ENCODE measurements around the gene PPP1R37.

Gene PPP1R37

DNA sequence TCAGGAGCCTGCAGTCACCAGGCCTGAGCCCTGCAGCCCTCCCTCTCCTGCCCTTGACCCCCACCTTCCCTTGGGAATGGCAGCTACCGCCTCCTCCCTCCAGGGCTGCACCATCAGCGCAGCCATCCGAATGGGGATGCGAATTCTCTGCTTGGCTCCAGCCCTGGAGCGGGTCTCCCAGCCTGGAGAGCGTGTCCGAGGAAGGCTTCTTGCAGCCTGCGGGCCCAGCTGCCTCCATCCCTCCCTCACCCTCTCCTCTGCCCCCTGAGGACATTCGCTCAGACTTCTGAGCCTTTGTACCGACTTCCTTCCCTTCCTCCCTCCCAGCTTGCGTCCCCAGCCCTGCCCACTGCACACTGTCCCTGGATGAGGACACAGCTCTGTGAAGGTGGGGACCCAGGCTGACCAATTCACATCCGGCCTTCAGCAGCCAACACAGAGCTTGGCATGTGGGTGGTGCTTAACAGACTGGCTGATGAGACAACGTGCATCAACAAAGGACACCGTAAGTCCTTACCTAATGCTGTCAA lies 73.8 kb downstream of the PPP1R37 start:
- DNase-seq (ENCODE audit: low read depth in 1 of 2, low spot score in 1 of 2), result no peak

DNA sequence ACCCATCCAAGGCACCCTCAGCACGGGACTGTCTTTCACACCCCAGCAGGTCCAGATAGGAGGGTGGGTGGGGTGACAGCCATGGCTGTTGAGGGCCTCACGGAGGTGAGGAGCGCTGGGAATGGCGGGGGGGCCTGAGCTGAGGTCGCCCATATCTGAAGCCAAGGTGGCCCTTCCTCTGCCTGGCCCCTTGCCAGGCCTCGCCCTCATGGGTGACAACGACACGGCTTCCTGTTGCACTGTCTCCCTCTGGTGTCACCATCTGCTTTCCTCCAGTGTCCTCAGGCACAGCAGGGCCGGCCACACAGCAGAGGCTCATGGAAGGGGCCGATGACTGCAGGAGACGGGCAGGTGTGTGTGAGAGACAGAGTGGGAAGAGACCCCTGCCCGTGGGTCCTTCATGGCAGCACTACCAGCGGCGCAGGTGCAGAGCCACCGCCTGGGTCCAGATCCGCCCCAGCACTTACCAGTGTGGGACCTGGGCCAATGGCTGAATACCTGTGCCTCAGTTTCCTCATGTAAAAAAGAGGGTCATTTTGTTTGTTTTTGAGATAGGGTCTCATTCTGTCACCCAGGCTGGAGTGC lies 75.9 kb downstream of the PPP1R37 start:
- DNase-seq (ENCODE audit: low read depth in 1 of 2, low spot score in 1 of 2), result no peak

DNA sequence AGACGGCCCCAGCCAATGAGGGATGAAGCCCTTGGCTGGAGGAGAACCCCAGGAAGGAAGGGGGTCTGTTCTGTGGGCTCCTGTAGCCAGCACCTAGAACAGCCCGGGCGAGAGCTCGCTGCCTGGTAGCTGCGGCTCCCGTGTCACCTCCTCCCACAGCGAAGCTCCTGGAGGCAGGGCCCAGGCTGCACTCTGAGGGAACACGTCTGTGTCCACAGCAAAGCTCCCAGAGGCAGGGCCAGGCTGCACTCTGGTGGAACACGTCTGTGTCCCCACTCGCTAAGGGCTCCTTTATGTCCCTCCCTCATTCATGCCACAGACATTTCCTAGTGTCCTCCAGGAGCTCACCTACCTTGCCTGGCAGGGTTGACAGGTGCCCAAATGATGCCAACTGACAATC lies 76.6 kb downstream of the PPP1R37 start:
- DNase-seq (ENCODE audit: low read depth in 1 of 2, low spot score in 1 of 2), result no peak

DNA sequence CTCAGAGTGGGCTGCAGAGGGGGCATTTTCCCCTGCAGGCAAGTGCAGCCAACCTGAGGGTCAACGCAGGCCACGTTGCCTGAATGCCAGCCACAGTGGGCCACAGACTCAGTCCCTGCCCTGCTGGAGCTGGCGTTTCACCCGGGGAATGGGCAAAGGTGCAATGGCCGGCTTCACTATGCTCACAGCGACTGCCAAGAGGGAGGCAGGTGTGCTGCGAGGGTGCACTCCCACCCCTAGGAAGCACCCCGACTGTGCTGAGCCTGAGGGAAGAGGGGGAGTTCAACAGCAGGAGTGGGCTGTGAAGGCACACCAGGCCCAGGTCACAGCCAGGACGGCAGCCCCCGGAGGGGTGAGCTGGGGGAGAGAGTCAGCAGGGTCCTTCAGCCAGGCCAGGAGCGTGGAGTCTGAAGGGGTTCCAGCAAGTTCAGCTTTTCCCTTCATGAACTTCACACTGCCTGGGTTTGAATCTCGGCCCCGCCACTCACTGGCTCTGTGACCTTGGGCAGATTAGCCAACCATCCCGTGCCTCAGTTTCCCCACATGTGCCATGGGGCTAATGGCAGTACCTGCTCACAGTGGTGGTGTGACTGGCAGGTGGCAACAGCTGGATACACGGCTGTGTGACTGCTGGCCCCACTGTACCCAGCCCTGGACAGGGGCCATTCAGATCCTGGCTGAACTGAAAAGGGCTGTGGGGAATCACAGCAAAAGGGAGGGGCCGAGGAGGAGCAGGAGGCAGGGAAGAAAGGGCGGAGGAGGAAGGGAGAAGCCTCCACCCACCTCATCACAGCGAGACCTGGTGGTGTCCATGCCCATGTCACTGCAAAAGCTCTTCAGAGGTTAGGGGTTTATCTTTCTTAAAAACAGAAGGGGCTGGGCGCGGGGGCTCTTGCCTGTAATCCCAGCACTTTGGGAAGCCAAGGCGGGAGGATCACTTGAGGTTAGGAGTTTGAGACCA lies 77.4 kb downstream of the PPP1R37 start:
- no peak for DNase-seq (ENCODE audit: low read depth in 1 of 2, low spot score in 1 of 2)

DNA sequence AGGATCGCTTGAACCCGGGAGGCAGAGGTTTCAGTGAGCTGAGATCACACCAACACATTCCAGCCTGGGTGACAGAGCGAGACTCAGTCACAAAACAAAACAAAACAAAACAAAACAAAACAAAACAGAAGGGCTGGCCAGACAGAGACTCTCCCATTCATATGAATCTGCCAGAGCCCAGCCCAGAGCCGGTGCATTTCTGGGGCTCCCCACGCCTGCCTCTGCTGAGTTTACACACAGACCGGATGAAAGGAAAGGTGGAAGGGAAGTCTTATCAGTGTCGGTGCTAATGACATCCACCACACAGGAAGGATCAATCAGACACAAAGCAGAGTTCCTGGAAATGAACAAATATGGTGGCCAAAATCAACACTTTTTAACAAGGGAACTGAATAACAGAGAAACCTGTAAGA lies 78.2 kb downstream of the PPP1R37 start:
- DNase-seq (ENCODE audit: low read depth in 1 of 2, low spot score in 1 of 2), result peak in 1 of 2 donors; percentile 23

DNA sequence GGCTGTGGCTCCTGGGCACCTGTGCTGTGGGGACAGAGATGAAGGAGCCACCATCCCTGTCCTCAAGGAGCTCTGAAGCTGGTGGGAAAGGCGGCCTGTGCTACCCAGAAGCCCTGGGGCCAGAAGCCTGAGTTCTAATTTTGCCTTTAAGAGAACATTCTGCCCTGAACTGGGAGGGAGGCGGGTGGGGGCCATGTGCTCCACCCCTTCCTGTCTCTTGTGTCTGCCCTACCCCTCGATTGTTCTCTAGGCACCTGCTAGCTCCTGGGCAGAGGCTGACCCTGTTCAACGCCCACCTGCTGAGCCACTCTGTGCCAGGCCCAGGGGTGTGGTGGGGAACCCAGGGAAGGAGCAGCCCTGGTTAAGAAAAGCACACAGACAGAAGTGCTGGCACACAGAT lies 79.2 kb downstream of the PPP1R37 start:
- no peak for DNase-seq (ENCODE audit: low read depth in 1 of 2, low spot score in 1 of 2)

DNA sequence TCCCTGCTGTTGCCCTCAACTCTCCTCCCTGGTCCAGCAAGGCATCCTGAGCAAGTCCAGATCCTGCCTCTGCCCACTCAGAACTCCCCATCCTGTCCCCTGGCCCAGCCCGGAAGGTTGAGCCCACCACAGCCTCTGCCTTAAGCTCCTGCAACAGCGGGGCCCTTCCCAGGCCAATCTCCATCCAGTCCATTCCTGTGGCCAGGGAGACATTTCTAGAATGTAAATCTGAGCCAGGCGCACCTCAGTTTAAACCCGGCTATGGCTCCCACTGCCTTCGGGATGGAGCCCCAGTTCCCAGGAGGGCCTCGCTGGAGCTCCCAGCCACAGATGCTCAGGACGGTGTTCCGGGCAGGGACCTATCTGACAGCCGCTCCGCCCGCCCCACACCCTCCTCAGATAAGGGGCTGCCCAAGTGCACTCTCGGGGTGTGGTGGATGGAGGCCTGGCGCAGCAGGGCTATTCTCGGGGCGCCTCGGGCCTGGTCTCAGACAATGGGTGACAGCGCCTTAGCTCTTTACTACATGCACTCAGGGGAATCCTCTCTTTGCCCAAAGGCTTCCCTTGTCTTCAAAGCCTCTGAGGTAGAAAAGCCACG lies 79.7 kb downstream of the PPP1R37 start:
- no peak for DNase-seq (ENCODE audit: low read depth in 1 of 2, low spot score in 1 of 2)

DNA sequence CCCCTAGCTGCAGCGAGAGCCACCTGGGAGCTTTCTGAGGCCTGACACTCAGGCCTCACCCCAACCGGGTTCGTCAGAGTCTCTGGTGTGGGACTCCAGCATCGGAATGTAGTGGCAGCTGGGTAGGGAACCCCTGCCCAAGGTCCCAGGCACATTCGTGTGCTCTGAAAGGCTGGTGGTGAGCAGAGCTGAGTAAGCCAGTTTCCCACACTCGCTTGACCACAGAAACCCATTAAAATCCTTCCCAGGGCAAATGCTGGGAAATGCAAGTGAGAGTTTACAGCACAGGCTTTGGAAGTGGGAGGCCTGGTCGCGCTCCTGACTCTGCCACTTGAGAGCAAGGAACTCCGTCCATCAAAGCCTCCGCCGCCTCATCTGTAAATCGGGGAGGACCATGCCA lies 80.8 kb downstream of the PPP1R37 start:
- no peak for DNase-seq (ENCODE audit: low read depth in 1 of 2, low spot score in 1 of 2)

DNA sequence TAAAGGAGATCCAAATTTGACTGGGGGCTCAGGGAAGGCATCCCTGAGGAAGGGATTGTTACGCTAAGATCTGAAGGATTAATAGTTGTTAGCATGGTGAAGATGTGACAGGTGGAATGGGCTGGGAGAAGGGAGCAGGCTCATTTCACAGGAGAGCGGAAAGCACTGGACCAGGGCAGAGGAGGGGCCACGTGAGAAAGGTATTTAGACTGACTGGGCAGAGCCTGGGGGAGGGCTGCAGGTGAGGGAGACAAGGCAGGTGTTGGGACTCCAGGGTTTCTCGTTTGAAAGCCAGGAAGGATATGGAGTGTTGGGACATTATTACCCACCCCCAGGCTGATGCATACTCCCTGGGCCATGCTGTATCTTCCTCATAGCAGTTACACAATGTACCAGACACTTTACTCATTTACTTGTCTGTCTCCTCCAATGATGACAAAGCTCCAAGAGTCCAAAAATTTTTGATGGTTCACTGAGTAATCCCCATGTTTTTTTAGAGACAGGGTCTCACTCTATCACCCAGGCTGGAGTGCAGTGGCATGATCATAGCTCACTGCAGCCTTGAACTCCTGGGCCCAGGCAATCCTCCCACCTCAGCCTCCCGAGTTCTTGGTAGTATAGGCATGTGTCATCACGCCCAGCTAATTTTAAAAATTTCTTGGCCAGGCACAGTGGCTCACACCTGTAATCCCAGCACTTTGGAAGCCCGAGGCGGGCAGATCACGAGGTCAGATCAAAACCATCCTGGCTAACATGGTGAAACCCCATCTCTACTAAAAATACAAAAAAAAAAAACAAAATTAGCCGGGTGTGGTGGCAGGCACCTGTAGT lies 82.8 kb downstream of the PPP1R37 start:
- no peak for DNase-seq (ENCODE audit: low read depth in 1 of 2, low spot score in 1 of 2)

DNA sequence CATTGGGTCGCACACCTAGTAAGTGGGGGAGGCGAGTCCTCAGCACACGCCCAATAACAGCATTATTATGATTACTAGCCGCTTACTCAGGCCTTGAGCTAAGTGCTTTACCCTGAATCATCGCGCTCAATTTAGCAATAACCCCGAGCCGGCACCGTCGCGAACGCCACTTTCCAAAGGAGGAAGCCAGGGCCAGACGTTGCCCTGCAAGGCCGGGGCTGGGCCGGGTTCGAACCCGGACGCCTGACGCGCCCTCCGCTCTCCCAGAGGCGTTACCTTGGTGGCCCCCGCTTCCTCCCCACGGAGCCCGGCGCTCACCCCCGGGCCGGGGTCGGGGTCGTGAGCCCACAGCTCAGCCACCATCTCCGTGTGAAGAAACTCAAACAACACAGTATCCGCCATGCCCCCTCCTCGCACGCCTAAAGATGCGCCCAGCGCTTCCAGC lies 84.9 kb downstream of the PPP1R37 start, which contains the start of gene TRAPPC6A:
TSS of gene TRAPPC6A (minus strand) at position 421 of the 445 bp plus-strand sequence. CDS start at position 402, 19 bp downstream.
- DNase-seq (ENCODE audit: low read depth in 1 of 2, low spot score in 1 of 2), result no peak

DNA sequence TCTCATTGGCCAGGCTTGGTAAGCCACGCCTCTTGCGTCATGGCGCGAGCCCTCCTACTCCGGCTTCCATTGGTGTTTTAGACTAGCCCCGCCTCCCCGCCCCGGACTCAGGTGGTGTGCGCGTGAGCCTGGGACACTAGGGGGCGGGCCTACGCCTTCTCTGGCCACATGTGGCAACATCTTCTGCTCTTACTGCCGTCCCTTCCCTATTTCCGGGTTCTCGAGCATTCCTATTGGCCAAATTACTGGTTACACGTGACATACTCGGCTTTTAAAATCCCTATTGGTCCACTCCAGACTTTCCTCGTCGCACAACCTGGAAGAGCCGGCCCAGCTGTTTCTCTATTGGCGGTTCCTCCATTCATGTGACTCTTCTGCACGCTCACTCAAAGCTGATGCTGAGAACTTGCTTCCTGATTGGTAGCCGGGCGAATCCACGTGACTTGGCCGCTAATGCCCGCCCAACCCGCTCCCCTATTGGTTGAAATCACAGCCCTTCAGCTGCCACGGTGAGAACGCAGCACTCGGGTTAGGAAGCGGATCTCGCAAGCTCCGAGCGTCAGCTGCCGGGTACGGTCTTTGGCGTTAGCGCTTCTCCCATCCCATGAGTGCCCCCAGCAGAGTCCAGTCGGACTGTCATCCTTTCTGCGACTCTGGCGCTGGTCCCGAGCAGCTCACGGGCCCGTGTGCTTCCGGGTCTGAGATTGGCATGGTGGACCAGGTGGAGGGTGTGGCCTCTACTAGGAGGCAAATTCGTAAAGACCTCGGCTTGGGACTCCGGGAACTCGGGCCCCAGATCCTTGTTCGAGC lies 85.5 kb downstream of the PPP1R37 start, which contains the start of gene BLOC1S3:
TSS of gene BLOC1S3 (plus strand) at position 523 of the 810 bp plus-strand sequence. CDS start 513 bp downstream, outside the sequence.
- peak; percentile 99 to 100 for DNase-seq (ENCODE audit: low read depth in 1 of 2, low spot score in 1 of 2)

DNA sequence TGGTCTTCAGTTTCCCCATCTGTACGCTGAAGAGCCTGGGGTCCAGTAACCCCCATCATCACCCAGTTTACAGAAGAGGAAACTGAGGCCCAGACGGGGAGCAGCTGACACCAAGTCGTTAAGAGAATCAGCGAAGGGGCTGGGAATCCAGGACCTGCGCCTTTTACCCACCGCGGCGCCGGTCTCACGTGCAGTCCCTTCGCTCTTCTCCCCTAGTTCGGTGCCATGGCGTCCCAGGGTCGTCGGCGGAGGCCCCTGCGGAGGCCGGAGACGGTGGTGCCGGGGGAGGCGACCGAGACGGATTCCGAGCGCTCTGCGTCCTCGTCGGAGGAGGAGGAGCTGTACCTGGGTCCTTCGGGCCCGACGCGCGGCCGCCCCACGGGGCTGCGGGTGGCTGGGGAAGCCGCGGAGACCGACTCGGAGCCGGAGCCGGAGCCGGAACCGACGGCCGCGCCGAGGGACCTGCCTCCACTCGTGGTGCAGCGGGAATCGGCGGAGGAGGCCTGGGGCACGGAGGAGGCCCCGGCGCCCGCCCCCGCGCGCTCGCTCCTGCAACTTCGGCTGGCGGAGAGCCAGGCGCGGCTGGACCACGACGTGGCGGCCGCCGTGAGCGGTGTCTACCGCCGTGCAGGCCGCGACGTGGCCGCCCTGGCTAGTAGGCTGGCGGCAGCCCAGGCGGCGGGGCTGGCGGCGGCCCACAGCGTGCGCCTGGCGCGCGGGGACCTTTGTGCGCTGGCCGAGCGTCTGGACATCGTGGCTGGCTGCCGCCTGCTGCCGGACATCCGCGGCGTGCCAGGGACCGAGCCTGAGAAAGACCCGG lies 86.3 kb downstream of the PPP1R37 start:
- peak in 1 of 2 donors; percentile 18 for DNase-seq (ENCODE audit: low read depth in 1 of 2, low spot score in 1 of 2)

DNA sequence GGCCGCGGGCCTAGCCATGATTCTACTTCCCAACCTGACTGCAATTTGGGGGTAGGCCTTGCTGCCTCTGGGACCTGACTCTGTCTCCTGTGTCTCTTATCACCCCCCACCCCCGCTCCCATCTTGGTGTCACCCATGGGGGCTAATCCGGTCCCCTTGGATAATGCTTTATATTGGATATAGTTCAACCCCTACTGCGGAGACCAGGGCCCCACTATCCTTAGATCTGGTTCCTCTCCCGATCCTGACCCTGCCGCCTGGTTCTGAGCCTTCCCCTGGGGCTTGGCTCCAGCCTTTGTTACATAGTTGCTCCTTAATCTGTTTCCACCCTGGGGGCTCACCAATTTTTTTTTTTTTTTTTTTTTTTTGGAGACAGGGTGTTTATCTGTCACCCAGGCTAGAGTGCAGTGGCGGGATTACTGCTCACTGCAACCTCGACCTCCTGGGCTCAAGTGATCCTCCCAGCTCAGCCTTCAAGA lies 87.0 kb downstream of the PPP1R37 start:
- no peak for DNase-seq (ENCODE audit: low read depth in 1 of 2, low spot score in 1 of 2)

DNA sequence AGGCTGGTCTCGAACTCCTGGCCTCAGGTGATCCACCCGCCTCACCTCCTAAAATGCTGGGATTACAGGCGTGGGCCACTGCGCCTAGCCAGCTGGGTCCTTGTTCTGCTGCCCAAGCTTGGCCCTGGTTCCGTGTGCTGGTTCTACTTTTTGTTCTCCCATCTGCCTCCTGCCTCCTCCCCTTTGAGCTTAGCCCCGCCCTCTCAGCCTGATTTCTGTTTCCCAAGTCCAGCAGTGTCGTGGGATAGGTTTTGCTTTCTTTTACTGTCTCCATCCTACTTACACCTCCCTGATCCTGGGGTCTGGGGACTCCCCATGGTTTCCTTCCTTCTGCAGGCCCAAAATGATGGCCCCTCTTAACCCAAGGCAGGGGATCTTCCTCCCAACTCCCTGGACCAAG lies 88.0 kb downstream of the PPP1R37 start:
- no peak for DNase-seq (ENCODE audit: low read depth in 1 of 2, low spot score in 1 of 2)

DNA sequence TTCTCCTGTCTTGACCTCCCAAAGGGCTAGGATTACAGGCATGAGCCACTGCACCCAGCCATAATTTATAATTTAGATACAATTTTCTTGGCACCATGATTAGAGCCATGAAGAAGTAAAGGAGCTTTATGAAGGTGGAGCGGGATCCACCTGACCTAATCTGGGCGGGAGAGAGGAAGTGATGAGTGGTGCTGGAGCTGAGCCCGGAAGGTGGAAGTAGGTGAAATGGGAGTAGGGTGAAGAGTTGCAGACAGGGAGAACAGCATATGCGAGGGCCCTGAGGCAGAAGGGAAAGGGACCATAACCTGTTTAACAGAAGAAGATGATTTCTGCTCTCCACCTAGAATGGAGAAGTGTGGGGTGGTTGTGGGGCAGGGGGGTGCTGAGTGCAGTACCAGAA lies 89.8 kb downstream of the PPP1R37 start:
- no peak for DNase-seq (ENCODE audit: low read depth in 1 of 2, low spot score in 1 of 2)

DNA sequence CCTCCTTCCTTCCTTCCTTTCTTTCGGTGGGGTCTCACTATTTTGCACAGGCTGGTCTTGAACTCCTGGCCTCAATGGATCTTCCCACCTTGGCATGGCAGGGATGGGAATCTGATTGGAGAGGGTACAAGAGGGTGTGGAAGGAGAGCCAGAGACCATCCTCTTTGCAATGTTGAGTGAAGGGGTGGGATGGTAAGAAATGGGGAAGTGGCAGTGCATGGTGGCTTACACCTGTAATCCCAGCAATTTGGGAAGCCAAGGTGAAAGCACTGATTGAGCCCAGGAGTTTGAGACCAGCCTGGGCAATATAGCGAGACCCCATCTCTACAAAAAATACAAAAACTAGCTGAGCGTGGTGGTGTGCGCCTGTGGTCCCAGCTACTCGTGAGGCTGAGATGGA lies 91.1 kb downstream of the PPP1R37 start:
- no peak for DNase-seq (ENCODE audit: low read depth in 1 of 2, low spot score in 1 of 2)

DNA sequence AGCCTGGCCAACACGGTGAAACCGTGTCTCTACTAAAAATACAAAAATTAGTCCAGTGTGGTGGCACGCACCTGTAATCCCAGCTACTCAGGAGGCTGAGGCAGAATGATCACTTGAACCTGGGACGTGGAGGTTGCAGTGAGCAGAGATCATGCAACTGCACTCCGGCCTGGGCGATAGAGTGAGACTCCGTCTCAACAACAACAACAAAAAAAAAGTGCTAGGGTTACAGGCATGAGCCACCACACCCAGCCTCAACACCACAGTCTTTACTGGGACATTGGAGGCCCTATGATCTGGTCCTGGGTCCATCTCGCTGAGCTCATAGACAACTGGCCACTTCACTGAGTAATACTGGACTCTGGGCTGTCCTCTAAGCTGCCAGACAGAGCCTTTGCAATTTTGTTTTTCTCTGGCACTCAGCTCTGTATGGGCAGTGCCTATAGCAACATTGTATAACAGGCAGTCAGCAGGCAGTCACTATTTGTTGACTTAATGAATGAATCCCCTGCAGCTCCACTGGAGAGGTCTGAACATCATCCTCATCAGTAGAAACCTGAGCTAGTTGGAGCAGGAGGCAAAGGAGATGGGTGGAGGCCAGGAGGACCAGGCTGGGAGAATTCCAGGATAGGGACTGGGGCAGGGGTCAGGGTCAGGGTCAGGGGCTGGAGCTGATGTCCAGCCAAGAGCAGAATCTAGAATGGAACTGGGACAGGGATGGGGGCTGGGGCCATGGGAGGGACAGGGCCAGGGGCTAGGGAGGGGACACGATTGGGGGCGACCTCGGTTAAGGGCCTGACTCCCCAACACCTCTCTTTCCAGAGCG lies 93.7 kb downstream of the PPP1R37 start:
- DNase-seq (ENCODE audit: low read depth in 1 of 2, low spot score in 1 of 2), result no peak

Data from stimulated activated CD4-positive, alpha-beta T cell treated with anti-CD3 and anti-CD28 coated beads, Interleukin-15, amount 100 ng/mL, for 1 hour (primary cell).